Smooth muscle cell (in vitro differentiated cells): ENCODE results near the gene PKP1. TPM values are rescaled to one million over a fixed set of nuclear protein-coding genes. Genes with fewer than 3 reads are reported as not detected.

Experiments
- DNase-seq: peaks from one replicate; lab custom pipeline; 2025; ENCODE audit not compliant: unreplicated experiment; lab: John Stamatoyannopoulos, UW
- H2AFZ ChIP-seq: fragments of 200-600 bp; sonication (generic); 2 replicates; pipeline ENCODE4 v1.6.0; 2016; ENCODE audit warnings: antibody characterized with exemption, low read depth, mild to moderate bottlenecking
- H3F3A ChIP-seq: fragments of 200-600 bp; sonication (generic); 2 replicates; pipeline ENCODE4 v1.6.0; 2017; ENCODE audit warnings: antibody characterized with exemption, low read depth
- H3K27ac ChIP-seq: fragments of 200-600 bp; sonication (generic); 2 replicates; pipeline ENCODE4 v1.5.1; 2016; ENCODE audit warnings: low read depth, mild to moderate bottlenecking
- H3K27me3 ChIP-seq: fragments of 200-600 bp; sonication (generic); 2 replicates; pipeline ENCODE4 v1.6.1; 2016; ENCODE audit warnings: low read depth, mild to moderate bottlenecking
- H3K36me3 ChIP-seq: fragments of 200-600 bp; sonication (generic); 2 replicates; pipeline ENCODE4 v1.5.1; 2016; ENCODE audit warnings: low read depth
- H3K4me1 ChIP-seq: fragments of 200-600 bp; sonication (generic); 2 replicates; pipeline ENCODE4 v1.5.1; 2016; ENCODE audit warnings: low read depth
- H3K4me2 ChIP-seq: fragments of 200-600 bp; sonication (generic); 2 replicates; pipeline ENCODE4 v1.6.0; 2016; ENCODE audit warnings: mild to moderate bottlenecking
- H3K4me3 ChIP-seq: fragments of 200-600 bp; sonication (generic); 2 replicates; pipeline ENCODE4 v1.5.1; 2016; ENCODE audit warnings: mild to moderate bottlenecking
- H3K79me2 ChIP-seq: fragments of 200-600 bp; sonication (generic); 2 replicates; pipeline ENCODE4 v1.6.0; 2016; ENCODE audit warnings: low read depth, mild to moderate bottlenecking
- H3K9ac ChIP-seq: fragments of 200-600 bp; sonication (generic); 2 replicates; pipeline ENCODE4 v1.6.0; 2016; ENCODE audit warnings: low read depth
- H3K9me3 ChIP-seq: fragments of 200-600 bp; sonication (generic); replicated peaks from 2 replicates; pipeline ENCODE4 v1.5.1; 2016; ENCODE audit warnings: low read depth
- H4K20me1 ChIP-seq: fragments of 200-600 bp; sonication (generic); 2 replicates; pipeline ENCODE4 v1.6.0; 2016; ENCODE audit warnings: low read depth
- WGBS: methylation state at CpG from one replicate; pipeline ENCODE4 v1.1.7; 2016; ENCODE audit warnings: low lambda C conversion rate; 5-methylcytosine and 5-hydroxymethylcytosine counted together
- polyA plus RNA-seq: library from polyadenylated mRNA; unstranded; fragments of >200 nt; fragmentation: Nextera tagmentation; extraction: Ambion mirVana; gene quantifications from 2 replicates; pipeline ENCODE4 v1.2.1, GENCODE V29; 2016
- total RNA-seq: library from RNA; depleted of rRNA; stranded (reverse); fragments of >200 nt; gene quantifications from 2 replicates; pipeline ENCODE4 v1.2.3, GENCODE V29; 2014
- TF ChIP-seq, protein P1 (sequence below): fragments of 200-600 bp; sonication (generic); IDR thresholded peaks from 2 replicates; pipeline ENCODE4 v1.5.1; 2017; ENCODE audit warnings: borderline replicate concordance, mild to moderate bottlenecking, antibody characterized with exemption; ENCODE audit not compliant: insufficient read depth, poor library complexity, severe bottlenecking

PKP1 gene
- total and polyA plus RNA-seq, 2 experiments from 2014 or later, result 26.9 to 52.5 TPM

DNA sequence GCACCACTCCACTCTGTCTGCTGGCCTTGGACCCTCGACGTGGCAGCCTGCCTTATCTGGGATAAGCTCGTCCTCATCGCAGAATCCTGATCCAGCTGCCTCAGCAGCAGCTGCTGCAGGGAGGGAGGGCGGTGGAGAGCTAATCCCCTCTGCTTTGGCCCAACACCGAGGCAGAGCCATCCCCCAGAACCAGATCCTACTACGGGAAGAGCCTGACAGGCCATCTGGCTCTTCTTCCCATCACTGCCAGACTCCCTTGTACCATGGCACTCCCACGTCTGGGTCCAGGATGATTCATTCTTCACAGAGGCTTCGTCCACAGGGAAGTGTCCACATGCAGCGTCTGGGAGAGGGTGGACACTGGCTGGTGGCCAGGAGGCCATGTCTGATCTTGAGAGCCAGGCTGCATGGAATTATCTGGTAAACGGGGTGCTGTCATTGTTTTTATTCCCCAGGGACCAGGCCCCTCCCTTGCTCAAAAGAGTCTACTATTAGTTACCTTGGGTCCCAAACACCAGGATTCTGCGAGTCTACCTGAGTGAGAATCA, 14.6 kb upstream of the PKP1 start:
- Histone ChIP-seq H3K9me3 (no peaks in the 10 kb centered on the region), H3K27ac (peak overlapping the region; percentile 90), H4K20me1 (no peaks in the 10 kb centered on the region), H3K4me1 (peaks cover 14% of the 10 kb centered on the region), H3K9ac (peak overlapping the region; percentile 49), H2AFZ (no peak overlapping the region), H3F3A (peaks cover 23% of the 10 kb centered on the region), H3K4me3 (no peak overlapping the region), H3K36me3 (no peaks in the 10 kb centered on the region), H3K27me3 (no peaks in the 10 kb centered on the region), H3K4me2 (peak overlapping the region; percentile 42), H3K79me2 (no peaks in the 10 kb centered on the region)
- DNase-seq, result peak; percentile 63
- 23% methylated on average over 12 of the region's 12 CpGs for WGBS
- TF ChIP-seq, protein P1, sequence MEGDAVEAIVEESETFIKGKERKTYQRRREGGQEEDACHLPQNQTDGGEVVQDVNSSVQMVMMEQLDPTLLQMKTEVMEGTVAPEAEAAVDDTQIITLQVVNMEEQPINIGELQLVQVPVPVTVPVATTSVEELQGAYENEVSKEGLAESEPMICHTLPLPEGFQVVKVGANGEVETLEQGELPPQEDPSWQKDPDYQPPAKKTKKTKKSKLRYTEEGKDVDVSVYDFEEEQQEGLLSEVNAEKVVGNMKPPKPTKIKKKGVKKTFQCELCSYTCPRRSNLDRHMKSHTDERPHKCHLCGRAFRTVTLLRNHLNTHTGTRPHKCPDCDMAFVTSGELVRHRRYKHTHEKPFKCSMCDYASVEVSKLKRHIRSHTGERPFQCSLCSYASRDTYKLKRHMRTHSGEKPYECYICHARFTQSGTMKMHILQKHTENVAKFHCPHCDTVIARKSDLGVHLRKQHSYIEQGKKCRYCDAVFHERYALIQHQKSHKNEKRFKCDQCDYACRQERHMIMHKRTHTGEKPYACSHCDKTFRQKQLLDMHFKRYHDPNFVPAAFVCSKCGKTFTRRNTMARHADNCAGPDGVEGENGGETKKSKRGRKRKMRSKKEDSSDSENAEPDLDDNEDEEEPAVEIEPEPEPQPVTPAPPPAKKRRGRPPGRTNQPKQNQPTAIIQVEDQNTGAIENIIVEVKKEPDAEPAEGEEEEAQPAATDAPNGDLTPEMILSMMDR, result no peak

DNA sequence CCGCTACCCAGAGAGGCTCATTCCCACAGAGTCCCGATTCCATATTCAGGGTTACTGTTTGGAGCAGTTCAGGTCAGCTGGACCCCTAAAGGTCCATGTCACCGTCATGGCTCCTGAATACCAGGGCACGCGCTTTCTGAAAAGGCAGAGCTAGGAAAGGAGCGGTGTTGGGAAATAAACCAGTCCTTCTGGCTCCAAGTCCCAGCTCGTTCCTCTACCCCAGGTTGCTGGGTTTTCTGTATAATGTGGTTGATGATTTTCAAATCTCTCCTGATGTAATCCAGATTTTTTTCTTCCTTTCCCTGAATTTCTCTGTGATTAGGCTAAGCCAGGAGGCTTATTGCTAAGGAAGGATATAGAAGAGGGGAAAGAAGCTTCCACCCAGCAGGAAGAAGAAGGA, 14.0 kb upstream of the PKP1 start:
- Histone ChIP-seq H3K4me1 (peaks cover 14% of the 10 kb centered on the region), H3K9me3 (no peaks in the 10 kb centered on the region), H3K4me2 (peak overlapping the region; percentile 53), H3K27me3 (no peaks in the 10 kb centered on the region), H4K20me1 (no peaks in the 10 kb centered on the region), H3K79me2 (no peaks in the 10 kb centered on the region), H3K9ac (peak overlapping the region; percentile 49), H2AFZ (no peak overlapping the region), H3K27ac (peak overlapping the region; percentile 90), H3F3A (peaks cover 23% of the 10 kb centered on the region), H3K4me3 (no peak overlapping the region), H3K36me3 (no peaks in the 10 kb centered on the region)
- WGBS, result 34% methylated on average over 7 of the region's 7 CpGs
- TF ChIP-seq, protein P1, result no peak
- DNase-seq, result no peak

DNA sequence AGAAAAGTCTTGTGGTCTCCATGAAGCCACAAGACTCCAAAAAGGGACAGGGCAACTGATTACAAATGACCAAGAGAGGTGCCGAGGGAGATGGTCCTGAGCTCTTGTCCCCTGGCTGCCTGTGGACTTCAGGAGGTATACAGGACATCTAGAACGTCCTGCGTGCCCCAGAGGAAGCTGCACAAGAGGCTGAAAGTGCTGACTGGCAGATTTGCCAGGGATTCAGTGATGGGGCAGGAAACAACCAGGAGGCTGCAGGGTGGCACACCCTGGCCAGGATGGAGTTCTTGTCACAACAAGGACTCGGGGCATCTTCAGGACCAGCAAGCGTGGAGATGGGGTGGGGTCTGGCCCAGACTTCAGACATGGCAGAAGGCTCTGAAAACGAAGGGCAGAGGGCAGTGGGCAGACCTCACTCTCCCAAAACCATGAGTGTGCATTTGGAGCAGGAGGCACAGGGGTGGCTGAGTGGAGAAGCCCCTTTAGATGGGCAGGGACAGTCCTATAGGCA, 13.4 kb upstream of the PKP1 start:
- Histone ChIP-seq H4K20me1 (no peaks in the 10 kb centered on the region), H3K9ac (peak overlapping the region; percentile 49), H3K36me3 (no peaks in the 10 kb centered on the region), H3K79me2 (no peaks in the 10 kb centered on the region), H3K4me3 (no peak overlapping the region), H3K27ac (peak overlapping the region; percentile 90), H3K27me3 (no peaks in the 10 kb centered on the region), H2AFZ (no peak overlapping the region), H3F3A (peaks cover 22% of the 10 kb centered on the region), H3K4me1 (peaks cover 14% of the 10 kb centered on the region), H3K4me2 (peak overlapping the region; percentile 53), H3K9me3 (no peaks in the 10 kb centered on the region)
- DNase-seq, result no peak
- TF ChIP-seq, protein P1, result no peak
- 74% methylated on average over 6 of the region's 6 CpGs for WGBS

DNA sequence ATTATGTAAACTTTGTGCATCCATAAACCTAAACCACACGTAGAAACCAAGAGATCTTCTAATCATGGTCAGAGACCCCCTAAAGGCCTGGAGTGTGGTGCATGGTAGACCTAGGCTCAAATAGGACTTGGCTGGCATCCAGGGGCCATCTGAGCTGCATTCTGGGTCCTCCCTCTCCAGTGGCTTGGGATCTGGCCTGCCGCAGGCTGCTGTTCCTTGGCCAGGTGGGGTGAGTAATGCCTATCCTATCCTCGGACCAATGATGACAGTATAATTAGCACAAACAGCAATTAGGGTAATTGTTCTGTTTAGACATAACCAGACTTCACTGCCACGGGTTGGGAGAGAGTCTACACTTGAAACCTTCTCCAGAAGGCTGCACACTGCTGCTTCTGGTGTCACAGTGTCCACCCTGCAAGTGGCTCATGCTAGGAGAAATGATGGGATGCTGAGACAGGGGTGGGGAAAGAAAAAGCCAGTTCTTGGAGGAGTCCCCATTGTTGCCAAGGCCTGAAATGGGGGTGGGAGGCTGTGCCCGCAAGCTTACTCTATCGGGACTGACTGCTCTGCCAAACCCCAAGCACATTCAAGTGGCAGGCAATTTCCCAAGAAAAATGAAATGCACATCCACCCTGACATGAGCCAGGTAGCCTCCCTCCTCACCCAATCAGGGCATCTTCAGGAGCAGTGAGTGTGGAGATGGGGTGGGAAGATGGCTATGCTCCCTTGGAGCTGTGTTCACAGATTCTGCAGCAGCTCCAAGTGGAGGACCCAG, 12.5 kb upstream of the PKP1 start:
- H3K27ac ChIP-seq, result no peak overlapping the region
- no peak for DNase-seq

More for the DNA sequence above, 12.5 kb upstream of the PKP1 start:
- Histone ChIP-seq H2AFZ (no peak overlapping the region), H3K4me3 (no peak overlapping the region), H3K79me2 (no peaks in the 10 kb centered on the region), H3K27me3 (no peaks in the 10 kb centered on the region), H3K36me3 (no peaks in the 10 kb centered on the region), H3K4me1 (peaks cover 14% of the 10 kb centered on the region), H3K9me3 (no peaks in the 10 kb centered on the region), H3K9ac (no peak overlapping the region), H4K20me1 (no peaks in the 10 kb centered on the region), H3F3A (peaks cover 15% of the 10 kb centered on the region), H3K4me2 (no peak overlapping the region)
- TF ChIP-seq, protein P1, result no peak
- 71% methylated on average over 6 of the region's 6 CpGs for WGBS
